Measurements from ENCODE around the gene JPH2. TPM values are rescaled to one million over a fixed set of nuclear protein-coding genes. Genes with fewer than 3 reads are reported as not detected.
A peak's percentile ranks its signal among the peaks of the same experiment; 100 is the strongest.

The JPH2 gene
- total RNA-seq, 1 donor from 2014 or later = 11.6 TPM

DNA sequence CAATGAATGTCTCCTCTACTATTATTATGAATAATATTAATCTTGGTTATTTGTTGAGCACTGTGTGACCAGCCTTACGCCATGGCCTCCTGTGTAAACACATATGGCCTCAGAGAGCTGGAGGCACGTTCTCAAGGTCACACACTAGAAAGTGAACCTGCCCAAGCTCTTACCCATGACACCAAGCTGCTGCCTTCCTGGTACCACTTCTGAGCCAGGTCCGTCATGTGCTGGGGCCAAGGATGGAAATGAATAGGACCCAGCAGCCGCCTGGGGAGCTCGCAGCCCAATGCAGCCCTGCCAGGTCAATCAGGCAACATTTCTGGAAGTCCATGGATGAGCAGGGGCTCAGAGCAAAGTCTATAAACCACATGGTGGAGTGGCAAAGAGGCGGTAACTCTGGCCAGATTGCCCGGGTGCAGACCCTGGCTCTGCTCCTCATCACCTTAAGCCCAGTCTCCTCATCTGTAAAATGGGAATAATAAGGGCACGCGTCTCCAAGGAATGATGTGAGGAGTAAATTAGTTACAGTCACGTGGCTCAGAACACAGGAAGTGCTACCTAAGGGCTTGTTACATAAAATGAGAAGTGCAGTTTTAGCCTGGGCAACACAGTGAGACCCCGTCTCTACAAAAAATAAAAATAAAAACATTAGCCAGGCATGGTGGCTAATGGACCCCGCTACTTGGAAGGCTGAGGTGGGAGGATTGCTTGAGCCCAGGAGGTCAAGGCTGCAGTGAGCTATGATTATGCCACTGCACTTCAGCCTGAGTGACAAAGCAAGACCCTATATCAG, 61.5 kb downstream of the JPH2 start:
- DNase-seq (ENCODE audit: low read depth) = no peak

DNA sequence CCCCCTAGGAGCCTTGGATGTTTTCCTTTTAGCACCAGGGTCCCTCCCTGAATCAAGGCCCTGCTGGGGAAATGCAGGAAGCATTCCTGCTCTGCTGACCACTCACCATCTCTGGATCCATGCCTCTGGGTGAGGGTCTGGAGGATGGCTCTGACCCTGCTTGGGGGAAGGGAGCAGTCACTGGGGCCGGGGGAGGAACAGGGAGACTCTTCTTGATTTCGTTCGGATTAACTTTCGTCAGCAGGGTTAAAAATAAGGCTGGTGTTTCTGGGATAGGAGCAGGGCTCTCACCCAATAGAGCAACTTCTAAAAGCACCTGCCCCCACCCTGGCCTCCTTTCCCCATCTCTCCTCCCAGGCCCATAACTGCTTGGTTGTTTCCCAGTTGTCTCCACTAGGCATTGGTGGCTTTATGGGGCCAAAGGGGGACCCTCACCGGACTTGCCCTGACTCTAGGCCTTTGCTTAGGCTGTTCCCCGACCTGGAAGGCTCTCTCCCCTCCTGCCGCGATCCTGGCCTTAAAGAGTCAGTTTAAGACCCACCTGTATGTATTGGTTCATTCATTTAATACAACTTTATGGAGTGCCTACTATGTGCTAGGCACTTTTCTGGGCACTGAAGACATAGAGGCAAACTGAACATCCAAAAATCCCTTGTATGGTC, 63.0 kb downstream of the JPH2 start:
- DNase-seq (ENCODE audit: low read depth) = no peak

DNA sequence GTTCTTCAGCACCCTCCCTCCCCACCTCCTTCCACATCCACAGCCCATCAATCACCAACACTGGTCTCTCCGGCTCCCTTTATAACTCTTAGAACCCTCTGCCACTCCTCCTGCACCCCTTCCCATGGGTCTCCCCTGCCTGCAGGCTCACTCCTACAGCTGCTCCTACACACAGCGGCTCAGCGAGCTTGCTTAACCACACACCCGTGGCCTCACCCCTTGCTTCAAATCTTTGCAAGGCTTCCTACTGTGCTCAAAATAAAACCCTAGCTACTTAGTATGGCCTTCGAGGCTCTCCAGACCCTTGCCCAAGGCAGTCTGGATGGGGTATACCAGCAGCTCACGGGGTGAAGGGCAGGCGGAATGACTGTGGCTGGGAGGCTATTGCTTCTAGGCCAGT, 63.7 kb downstream of the JPH2 start:
- no peak for DNase-seq (ENCODE audit: low read depth)

DNA sequence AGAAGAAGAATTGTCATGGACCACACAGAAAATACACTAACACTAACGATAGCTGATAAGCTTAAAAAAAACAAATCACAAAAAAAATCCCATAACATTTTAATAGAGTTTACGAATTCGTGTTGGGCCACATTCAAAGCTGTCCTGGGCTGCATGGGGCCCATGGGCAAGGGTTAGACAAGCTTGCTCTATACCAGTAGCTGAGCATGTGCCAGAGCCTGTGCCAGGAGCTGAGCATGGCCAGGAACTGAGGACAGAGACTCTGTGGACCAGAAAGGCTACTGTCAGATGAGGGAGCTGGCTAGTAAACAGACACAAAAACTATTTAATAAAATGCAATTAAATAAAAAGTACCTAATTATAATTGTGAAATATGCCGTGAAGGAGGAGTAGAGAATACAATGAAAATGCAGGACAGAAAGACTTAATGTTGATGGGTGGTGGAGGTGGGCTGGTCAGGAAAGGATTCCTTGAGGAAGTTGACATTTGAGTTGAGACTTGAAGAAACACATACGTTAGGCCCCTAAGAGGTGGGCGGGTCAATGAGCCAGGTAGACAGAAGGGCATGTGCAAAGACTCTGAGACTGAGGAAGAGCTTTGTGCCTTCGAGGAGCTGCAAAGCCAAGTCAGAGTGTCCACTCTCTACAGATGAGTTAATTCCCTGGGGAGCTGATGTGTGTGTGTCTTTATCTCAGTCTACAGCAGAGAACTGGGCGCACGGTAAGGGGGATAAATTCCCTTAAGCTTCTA, 66.1 kb downstream of the JPH2 start:
- DNase-seq (ENCODE audit: low read depth) = no peak

DNA sequence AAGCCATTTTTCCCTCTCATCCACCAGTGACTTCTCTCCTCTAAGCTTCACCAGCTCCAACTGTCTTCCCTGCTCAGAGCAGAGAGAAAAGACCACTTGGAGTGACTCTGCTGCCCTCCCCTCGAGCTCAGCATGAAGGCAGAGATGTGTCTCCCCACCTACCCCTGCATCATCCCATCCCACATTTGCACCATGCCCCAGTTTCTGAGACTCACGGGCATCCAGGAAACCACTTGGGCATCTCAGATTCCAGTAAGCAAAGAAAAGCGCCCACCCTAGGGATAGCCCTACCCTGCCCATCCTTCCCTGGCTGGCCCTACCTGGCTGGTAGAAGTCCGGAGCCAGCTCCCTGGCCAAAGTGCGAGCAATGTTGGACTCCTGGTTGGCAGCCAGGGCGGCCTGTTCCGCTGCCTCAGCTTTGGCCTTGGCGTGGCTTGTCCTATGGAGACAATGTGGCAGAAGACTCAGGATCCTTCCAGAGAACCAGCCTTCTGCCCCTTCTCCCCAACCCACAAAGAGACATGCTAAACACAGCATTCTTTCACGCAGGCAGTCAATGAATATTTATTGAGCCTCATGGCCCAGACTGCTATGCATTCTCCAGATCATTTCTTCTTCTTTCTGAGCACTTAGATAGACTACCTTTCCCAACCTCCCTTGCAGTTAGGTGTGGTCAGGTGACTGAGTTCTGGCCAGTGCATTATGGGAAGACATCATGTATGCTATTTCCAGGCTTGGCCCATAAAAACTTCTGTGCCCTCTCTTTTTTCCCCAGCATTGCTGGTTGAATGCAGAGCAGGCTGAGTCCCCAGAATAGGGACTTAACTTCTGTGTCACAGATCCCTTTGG, 68.6 kb downstream of the JPH2 start:
- no peak for DNase-seq (ENCODE audit: low read depth)

DNA sequence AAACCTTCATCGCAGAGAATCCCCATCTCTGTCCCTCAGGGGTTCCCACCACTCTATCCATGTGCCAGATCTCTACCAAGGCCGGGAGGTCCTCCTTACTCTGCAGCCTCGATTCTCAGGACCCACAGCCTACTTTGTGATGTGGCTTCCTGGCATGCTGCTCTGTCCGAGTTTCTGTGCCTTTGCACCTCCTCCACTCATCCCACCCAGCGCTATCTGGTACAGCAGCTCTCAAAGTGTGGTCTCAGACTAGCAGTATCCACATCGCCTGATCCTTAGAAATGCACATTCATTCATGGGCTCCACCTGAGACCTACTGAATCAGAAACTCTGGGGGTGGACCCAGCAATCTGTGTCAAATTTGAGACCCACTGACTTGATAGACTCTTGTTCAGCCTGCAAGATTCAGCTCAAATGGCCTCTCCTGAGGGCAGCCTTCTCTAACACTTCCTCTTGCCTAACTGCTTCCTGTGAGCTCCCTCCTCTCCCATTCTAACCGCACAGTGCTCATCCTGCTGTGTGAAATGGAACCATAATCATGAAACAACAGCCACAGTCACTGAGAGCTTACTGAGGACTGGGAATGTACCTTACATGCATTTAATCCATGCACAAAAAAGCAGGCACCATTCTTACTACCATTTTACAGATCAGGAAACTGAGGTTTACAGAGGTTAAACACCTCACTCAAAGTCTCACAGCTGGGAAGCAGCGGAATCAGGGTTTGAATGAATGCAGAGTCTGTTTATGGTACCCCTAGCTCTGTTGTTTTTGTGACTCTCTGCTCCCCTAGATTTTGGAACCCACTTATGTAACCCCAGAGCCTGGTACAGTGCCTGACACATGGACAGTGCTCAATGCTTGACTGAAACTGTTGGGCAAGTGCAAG, 69.4 kb downstream of the JPH2 start:
- DNase-seq (ENCODE audit: low read depth) = no peak

DNA sequence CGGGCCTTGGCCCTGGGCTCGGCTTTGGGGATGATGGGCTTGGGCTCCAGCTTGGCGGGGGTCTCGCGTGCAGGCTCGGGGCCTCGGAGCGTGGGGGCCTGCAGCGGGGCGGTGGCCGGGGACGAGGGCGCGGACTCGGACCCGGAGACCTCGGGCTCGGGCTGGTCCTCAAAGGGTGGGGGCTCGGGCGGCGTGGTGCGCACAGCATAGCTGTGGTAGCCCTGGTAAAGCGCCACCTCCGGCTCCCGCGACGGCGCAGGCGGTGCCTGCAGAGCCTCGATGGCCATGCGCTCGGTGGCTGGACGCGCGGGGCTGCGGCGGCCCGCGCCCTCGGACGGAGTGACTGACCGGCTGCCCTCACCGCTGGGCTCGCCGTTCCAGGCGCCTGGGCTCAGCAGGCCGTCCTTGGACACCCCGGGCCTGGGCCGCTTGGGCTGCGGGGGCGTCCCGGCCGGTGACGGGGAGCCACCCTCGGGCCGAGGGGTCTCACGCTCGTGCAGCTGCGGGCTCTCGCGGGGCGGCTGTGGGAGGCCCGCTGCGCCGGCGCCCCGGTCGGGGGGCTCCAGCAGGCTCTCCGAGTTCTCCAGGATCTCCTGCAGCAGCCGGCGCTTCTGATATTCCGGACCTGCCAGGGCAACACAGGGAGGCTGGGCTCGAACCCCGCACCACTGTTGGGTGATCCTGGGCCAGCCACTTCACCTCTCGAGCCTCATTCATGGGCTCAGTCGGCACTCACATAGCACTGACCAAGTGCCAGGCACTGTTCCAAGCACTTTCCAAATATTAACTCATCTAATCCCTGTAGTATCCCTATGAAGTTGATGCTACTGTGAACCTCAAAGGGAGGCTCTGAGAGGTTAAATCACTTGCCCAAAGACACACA, 71.0 kb downstream of the JPH2 start:
- DNase-seq (ENCODE audit: low read depth) = no peak

DNA sequence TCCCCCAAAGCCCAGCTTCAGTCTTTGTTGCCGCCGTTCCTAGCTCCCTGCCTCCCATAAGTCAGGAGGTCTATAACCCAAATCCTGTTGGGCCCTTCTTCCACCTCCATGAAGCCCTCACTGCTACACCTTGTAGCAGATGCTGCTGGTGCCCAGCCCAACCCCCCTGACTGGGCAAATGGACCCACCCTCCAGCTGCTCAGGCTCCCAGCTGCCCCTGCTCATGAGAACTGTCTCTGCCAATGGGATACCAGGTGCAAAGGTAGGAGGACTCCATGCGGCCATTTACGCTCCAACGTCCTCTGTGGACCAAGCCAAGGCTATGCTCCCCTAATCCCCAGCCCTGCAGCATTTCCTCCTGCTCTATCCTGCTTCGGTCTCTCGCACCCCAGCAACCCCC, 71.8 kb downstream of the JPH2 start:
- no peak for DNase-seq (ENCODE audit: low read depth)

DNA sequence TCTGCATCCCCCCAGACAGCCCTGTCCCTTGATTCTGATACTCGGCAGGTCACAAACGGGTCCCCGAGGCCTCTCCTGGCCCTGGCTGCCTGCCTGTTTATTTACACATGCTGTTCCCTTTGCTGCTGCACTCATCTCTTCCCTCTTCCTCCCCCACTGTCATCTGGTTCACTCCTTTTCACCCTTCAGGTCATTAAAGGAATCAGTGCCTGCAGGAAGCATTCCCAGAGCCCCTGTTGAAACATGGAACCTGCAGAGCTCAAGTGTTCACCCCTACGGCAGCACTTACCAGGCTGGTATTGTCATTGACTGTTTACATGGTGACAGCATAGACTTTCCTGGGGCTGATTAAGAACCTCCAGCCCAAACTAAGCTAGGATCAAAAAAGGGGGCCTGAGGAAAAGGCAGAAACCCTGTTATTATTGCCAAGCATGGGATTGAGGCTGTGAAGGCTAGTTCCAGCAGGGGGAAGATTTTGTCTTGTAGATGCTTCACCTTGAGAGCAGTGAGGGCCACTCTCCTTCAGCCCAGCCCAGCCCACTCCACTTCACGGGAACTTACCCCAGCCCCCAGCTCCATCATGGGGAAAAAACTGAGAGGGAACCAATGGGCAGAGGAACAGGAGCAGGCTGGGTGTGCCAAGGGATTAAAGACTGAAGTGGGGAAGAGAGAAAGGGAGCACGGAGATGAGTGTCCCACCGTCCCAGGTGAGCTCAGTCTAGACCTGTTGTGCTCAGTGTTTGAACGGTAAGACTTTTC, 73.2 kb downstream of the JPH2 start:
- no peak for DNase-seq (ENCODE audit: low read depth)

DNA sequence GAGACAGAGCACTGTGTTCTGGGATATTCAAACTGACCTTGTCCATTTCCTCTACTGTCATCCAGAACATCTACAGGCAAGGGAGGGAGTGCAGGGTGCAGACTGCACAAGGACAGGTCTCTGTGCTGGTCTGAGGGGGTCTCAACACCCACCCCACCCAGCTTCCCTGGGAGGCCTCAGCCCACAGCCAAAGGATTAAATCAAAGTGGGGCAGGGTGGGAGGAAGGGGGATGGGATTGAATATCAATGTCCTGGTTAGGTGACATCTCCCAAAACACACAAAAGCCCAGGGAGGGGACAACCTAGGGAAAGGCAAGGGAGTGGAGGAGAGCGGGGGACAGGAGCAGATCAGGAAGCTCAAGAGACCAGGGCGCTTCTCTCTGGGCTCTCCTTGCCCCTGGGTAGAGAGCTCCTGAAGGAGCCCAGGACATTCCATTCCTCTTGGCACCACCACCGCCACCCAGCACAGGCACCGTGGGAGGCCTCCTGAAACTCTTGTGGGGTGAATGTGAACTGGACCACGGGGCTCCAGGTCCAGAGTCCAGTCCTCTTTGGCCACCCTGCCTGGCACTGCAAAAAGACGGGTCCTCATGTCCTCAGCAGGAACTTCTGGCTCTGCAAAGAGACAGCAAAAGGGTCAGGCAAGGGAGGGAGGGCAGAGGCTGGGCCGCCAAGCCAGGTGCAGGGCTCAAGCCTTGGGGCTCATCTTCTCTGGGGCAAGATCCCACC, 73.9 kb downstream of the JPH2 start:
- DNase-seq (ENCODE audit: low read depth) = no peak

DNA sequence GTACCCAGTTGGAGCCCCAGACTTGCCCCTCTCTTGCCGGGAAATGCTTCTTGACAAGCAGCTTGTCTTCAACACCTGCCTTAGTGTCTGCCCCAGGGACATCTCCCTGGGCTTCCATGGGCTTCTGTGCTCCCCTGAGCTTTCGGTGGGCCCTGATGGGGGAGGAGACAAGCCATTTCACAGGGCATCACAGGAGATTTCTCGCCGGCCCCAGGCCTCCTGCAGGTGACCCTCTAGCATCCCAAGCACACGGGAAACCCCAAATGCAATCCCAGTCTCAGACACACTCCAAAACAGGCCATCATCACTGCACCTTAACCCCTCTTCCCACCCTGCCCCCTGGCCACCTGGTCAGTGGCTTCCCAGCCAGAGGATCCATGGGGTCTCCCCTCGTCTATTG, 74.5 kb downstream of the JPH2 start:
- DNase-seq (ENCODE audit: low read depth) = no peak

DNA sequence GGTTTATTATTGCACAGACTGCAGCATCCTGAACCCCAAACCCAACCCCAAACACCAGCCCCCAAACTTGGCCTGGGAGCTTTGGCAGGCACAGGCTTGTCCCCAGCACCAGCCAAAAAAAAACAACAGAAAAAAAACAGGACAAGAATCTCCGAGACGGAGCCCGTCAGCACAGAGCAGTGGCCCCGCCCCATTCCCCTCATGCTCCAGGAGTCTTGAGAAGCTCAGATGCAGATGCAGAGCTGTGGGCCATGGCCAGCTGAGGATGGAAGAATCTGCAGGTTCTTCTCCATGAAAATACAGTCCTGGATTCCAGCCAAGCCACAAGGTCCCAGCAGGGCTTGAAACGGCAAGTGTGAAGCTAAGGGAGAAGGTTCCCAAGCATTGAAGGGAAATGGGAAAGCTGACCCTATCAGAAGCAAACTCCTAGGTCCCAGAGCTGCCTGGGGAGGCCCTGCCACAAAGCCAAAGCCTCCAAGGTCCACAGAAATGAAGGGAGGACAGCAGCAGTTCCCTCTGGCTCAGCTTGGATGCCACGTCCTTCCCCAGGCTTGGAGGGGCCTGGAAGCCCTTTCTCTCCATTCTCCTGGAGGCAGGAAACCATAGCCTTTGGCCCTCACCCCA, 75.2 kb downstream of the JPH2 start:
- peak; percentile 29 for DNase-seq (ENCODE audit: low read depth)

DNA sequence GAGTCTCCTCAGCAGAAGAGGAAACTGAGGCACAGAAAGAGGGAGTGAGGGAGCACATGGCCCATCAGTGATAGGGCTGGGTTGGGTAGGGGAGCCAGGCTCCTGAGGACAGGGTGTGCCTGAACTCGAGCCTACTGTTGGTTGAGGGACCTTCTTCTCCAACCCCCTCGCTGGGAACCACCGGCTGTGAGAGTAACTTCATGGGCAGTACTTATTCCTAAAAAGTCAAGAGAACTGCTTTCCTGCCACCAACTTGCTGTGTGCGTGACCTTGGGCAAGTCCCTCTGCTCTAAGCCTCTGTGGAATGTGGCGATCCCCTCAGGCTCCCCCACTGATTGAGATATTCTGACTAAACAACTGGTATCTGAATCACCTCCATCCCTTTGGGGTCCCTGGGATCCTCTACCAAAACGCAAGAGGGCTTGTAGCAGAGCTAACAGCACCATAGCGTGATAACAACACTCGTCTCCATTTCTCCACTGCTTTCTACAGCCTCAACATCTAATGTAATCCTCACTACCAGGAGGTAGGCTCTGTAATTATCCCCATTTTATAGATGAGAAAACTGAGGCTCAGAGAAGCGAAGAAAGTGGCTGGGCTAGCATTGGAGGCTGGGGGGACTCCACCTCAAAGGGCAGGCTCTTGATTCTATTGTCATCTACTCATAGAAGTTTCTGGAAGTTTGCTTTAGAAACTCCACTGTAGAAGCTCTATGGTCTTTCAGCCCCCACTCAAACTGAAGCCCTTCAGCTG, 76.0 kb downstream of the JPH2 start:
- no peak for DNase-seq (ENCODE audit: low read depth)

DNA sequence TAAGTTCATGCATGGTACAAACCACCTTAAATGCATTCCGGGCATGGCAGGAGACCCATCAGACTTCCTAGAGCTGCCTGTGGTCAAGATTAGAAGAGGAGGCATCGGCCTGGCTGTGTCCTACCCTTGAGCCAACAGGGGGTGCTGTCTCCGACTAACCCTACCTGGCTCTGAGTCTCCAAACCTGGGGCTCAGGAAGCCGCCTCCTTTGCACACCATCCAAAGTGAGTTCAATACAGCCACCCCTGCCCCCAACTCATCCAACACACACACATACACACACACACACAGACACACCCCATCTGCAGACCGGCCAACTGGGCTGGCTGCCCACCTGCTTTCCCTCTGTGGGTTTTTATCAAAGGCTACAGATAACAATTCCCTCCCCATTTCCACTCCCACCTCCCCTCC, 77.0 kb downstream of the JPH2 start:
- DNase-seq (ENCODE audit: low read depth) = no peak

DNA sequence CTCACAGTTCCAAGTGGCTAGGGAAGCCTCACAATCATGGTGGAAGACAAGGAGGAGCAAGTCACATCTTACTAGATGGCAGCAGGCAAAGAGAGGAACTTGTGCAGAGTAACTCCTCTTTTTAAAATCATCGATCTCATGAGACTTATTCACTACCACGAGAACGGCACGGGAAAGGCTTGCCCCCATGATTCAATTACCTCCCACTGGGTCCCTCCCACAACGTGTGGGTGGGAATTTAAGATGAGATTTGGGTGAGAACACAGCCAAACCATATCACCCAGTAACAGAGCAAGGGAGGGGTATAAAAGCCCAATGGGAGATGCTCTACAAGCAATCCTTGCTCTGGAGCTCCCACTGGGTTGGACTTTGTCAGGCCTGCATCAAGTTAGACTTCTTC, 80.4 kb downstream of the JPH2 start:
- no peak for DNase-seq (ENCODE audit: low read depth)

DNA sequence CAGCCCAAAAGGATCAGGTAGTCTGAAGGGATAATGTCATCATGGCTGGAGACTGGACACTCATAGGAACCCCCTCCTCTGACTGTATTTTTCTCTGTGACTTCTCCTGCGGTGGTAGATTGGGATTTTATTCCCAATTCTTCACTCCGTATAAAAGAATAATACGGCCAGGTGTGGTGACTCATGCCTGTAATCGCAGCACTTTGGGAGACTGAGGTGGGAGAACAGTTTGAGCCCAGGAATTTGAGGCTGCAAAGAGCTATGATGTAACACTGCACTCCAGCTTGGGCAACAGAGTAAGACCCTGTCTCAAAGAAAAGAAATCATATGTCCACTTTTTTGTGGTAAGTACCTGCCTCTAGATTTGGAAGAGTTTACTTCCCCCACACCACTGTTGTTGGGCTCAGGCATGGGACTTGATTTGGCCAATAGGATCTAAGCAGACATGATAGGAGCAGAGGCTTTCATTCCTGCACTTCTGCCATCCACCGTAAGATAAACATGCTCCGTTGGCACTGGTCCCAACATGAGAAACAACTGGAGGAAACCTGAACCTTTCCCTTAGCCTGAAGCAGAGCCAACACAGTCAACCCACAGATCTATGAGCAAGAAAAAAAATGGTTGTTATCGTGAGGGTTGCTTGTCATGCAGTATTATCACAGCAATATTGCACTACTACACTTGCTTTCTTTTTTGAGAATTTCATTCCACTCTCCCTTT, 82.0 kb downstream of the JPH2 start:
- DNase-seq (ENCODE audit: low read depth) = peak; percentile 45

DNA sequence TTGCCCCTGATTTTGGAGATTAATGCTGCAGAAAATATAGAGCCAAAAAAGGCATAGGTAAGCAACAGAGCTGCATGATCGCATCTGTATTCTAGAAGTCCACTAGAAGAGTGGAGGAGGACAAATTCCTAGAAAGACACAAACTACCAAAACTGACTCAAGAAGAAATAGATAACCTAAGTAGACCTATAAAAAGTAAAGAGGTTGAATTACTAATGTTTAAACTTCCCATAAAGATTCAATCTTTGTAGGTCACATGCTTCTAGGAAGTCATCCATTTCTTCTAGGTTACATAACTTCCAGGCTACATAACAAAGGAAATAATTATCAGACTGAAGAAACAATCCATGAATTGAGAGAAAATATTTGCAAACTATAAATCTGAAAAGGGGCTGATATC, 84.4 kb downstream of the JPH2 start:
- no peak for DNase-seq (ENCODE audit: low read depth)

Measured in renal cortical epithelial cell (primary cell).